Measurements from ENCODE around the gene SIK1. TPM values are rescaled to one million over a fixed set of nuclear protein-coding genes. Genes with fewer than 3 reads are reported as not detected.
A peak's percentile ranks its signal among the peaks of the same experiment; 100 is the strongest.
"Not testable (repeated sequence)": the region's sequence is repeated elsewhere in the genome, so short reads cannot be mapped to it uniquely, and the experiment has no call there.

SIK1 gene
- total RNA-seq, 1 donor from 2014 or later, result 23.6 TPM

- DNase-seq (ENCODE audit: low spot score), result not testable (repeated sequence)
Observed at GRCh38 chr21:43398000-43398399, 28.9 kb downstream of the SIK1 start.

DNA sequence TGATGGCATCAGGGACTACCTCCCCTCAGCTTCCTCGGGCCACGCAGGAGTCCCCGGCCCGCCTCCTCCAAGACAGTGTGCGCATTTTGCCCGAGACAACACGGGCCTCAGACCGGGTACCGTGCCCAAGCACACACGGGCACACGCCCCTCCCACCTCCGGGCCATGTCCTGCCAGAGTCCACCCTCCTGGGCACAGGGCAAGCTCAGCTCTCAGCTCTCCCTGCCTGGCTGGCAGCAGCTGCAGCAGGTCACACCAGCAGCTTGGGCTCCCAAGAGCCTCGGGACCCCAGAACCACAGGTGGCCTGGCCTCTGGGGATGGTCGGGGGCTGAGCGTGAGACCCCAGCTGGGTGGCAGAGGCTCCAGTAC, 29.5 kb downstream of the SIK1 start:
- not testable (repeated sequence) for DNase-seq (ENCODE audit: low spot score)

GRCh38 chr21:43396788-43397438, 30.0 kb downstream of the SIK1 start:
- not testable (repeated sequence) for DNase-seq (ENCODE audit: low spot score)

GRCh38 chr21:43383351-43383750, 43.6 kb downstream of the SIK1 start:
- not testable (repeated sequence) for DNase-seq (ENCODE audit: low spot score)

- not testable (repeated sequence) for DNase-seq (ENCODE audit: low spot score)
Observed at GRCh38 chr21:43382902-43383301, 44.0 kb downstream of the SIK1 start.

DNA sequence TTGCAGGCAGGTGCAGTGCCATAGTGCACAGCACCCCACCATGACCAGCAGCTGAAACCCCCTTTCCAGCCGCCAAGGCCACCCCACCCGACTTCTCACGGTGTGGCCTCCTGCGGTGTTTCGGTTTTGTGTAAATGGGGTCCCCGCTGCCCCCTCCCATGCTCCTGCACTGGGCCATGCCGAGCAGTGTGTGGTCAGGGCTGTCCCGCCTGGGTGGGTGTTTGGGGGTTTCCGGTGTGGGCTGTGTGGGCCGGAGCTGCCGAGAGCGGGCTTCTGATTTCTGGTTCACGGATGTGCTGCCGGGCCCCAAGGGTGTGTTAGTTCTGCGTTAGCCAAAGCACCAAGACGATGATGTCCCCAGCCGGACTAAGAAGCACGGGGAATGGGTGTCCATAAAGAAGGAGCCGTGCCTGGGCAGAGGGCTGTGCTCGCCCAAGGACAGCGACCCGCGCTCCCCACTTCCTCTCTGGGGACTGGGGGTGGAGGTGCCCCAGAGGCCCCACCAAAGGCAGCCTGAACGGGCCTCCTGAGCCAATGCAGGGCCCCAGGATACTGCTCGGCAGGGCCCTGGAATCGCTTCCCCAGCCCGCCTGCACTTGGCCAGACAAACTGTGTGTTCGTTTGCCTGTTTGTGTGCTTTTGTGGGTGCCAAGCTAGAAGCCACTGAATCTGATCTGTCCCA, 45.9 kb downstream of the SIK1 start:
- DNase-seq (ENCODE audit: low spot score), result not testable (repeated sequence)

- DNase-seq (ENCODE audit: low spot score), result not testable (repeated sequence)
Observed at GRCh38 chr21:43380337-43380736, 46.6 kb downstream of the SIK1 start.

GRCh38 chr21:43379626-43380122, 47.3 kb downstream of the SIK1 start:
- DNase-seq (ENCODE audit: low spot score), result not testable (repeated sequence)

GRCh38 chr21:43376478-43376882, 50.5 kb downstream of the SIK1 start:
- no peak for DNase-seq (ENCODE audit: low spot score)

- no peak for DNase-seq (ENCODE audit: low spot score)
Observed at GRCh38 chr21:43375837-43376477, 51.0 kb downstream of the SIK1 start.

DNA sequence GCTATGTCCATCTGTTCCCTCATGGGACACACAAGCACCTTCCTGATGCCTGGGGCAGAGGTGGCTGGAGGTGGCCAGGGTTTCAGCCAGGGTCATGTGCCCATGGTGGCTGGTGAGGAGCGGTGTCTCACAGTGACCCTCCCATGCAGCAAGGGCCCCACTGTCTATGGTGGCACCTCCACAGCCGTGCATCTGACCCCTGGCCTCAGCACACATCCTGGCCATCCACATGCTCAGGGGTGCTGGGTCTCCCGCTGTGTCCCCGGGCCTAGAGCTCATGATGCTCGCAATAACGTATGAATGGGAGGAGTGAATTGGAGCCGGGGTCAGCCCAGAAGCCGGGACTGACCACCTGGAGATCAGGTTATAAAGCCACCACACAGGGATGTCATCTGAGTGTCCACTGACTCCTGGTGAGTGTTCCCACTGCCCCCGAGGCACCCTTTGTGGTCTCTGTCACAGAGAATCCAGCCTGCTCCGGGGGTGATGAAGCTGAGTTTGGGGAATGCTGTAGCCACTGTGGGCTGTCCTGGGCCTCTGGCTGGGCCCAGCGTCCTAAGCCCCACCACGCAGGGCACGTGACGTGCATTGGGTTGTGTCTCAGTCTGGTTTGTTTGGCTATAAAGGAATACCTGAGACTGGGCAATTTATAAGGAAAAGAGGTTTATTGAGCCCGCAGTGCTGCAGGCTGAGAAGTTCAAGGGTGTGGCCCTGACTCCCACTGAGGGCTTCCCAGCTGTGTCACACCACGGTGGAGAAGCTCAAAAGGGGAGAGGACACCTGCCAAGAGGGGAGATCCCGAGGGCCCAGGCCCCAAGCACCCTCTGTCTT, 51.7 kb downstream of the SIK1 start:
- DNase-seq (ENCODE audit: low spot score), result no peak

- no peak for DNase-seq (ENCODE audit: low spot score)
Observed at GRCh38 chr21:43374228-43374885, 52.6 kb downstream of the SIK1 start.

DNA sequence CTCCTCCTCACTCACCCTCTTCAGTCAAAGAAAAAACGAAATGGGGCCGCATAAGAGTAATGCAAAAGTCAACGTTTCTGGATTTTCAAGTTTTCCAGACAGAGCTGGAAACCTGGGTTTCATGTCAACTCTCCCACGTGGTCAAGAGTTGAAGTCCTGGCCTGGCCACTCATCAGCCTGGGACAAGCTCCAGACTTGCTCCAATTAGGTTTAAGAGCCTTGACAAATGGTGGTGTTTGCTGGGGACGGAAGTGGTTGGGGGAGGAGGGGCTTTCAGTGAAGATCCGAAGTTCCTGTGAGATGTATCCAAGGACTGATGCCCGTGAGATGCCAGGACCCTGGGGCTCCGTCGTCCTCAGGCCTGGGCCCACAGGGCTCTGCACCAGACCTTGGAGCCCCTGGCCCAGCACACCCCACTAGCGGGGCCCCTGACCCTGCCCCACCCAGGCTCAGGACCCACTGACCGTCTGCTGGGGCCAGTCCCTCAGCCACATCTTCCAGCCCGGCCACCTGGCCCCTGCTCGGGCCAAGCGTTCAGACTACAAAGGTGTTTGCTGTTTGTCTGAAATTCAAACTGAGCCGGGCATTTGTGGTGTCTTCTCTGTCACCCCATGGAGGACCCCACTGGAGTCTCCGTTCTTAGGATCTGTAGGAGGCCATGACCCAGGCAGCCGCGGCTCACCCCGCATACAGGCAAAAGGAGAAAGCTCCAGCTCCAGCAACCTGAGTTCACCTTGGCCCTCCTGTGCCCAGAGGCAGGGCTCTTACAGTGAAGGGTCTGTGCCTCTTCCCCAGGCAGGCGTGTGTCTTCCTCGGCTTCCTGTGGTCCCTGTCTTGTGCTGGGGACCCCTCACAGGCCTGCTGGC, 53.3 kb downstream of the SIK1 start:
- DNase-seq (ENCODE audit: low spot score), result peak; percentile 25

- DNase-seq (ENCODE audit: low spot score), result no peak
Observed at GRCh38 chr21:43372663-43373361, 54.1 kb downstream of the SIK1 start.

DNA sequence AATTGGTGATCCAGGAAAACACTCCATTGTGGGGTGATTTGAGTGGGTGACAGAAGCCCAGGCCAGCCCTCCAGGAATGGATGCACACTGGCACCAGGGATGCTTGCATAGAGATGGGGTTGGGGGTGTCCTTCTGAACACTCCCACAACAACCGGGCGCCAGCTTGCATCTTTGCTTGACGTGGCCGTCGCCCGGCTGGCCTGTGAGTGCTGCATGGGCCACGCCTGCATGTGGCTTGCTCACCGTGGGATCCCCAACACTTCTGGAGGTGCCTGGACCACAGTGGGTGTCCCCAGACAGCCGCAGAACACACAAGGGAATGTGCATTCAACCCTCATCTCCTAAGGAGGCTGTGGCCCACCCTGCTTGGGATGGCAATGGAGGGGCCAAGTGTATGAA, 55.1 kb downstream of the SIK1 start:
- no peak for DNase-seq (ENCODE audit: low spot score)

DNA sequence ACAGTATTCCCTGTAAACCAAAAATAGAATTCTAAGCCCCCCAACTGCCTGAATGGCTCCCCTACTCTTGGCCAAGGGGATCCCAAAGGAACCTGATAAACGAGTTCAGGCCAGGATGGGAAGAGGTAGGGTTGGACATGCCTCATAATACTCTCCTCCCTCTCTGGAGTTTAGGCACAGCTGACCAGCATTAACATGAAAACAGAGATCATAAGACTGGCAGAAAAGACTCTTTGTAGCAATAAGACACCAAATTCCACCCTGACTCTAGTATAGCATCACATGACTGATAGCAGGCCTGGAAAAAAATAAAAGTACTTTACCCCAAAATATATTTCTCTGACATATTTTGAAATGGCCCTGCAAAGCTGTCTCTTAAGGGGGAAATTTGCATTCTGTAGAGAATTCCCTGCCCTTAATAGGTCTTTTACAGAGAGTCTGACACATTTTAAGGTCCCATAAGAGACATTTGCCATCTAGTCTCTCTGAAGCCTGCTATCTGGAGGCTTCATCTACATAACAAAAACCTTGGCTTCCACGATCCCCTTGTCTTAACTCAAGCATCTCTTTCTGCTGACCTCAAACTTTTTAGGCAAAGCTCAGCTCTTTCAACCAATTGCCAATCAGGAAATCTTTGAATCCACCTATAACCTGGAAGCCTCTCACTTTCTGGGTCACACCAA, 55.9 kb downstream of the SIK1 start:
- peak; percentile 80 for DNase-seq (ENCODE audit: low spot score)

- peak; percentile 36 for DNase-seq (ENCODE audit: low spot score)
Observed at GRCh38 chr21:43370091-43370658, 56.8 kb downstream of the SIK1 start.

- DNase-seq (ENCODE audit: low spot score), result no peak
Observed at GRCh38 chr21:43369596-43370090, 57.3 kb downstream of the SIK1 start.
